HAP-1 (cell line): Measurements from ENCODE around the gene ARX.
A peak's percentile ranks its signal among the peaks of the same experiment; 100 is the strongest.

Source experiments
- DNase-seq, 2 experiments: peaks; one replicate each; pipeline ENCODE4 v3.0.0-alpha.2; 2016 to 2020; ENCODE audit warnings: low spot score in 2 of 2
- H3K27me3 ChIP-seq: fragments of 250-450 bp; sonication (Bioruptor Pico); 2 replicates; pipeline ENCODE4 v1.5.1; 2020; ENCODE audit warnings: low read depth, mild to moderate bottlenecking, moderate library complexity
- H3K36me3 ChIP-seq: fragments of 250-450 bp; sonication (Bioruptor Pico); replicated peaks from 2 replicates; pipeline ENCODE4 v1.5.1; 2020; ENCODE audit warnings: mild to moderate bottlenecking
- H3K4me1 ChIP-seq: fragments of 250-450 bp; sonication (Bioruptor Pico); 2 replicates; pipeline ENCODE4 v1.5.1; 2020; ENCODE audit warnings: mild to moderate bottlenecking
- H3K4me3 ChIP-seq: fragments of 250-450 bp; sonication (Bioruptor Pico); 2 replicates; pipeline ENCODE4 v1.5.1; 2020; ENCODE audit warnings: mild to moderate bottlenecking, moderate library complexity
- H3K9me3 ChIP-seq: fragments of 250-450 bp; sonication (Bioruptor Pico); 2 replicates; pipeline ENCODE4 v1.5.1; 2020; ENCODE audit warnings: mild to moderate bottlenecking, moderate library complexity
- in situ Hi-C: fragments of 300-500 bp; cut with MboI; formaldehyde crosslinking; loops from 3 replicates; pipeline ENCODE4 v1.14.3; 2020; ENCODE audit warnings: low sequenced_read_pairs, inconsistent platforms, mixed read lengths

The ARX gene

DNA sequence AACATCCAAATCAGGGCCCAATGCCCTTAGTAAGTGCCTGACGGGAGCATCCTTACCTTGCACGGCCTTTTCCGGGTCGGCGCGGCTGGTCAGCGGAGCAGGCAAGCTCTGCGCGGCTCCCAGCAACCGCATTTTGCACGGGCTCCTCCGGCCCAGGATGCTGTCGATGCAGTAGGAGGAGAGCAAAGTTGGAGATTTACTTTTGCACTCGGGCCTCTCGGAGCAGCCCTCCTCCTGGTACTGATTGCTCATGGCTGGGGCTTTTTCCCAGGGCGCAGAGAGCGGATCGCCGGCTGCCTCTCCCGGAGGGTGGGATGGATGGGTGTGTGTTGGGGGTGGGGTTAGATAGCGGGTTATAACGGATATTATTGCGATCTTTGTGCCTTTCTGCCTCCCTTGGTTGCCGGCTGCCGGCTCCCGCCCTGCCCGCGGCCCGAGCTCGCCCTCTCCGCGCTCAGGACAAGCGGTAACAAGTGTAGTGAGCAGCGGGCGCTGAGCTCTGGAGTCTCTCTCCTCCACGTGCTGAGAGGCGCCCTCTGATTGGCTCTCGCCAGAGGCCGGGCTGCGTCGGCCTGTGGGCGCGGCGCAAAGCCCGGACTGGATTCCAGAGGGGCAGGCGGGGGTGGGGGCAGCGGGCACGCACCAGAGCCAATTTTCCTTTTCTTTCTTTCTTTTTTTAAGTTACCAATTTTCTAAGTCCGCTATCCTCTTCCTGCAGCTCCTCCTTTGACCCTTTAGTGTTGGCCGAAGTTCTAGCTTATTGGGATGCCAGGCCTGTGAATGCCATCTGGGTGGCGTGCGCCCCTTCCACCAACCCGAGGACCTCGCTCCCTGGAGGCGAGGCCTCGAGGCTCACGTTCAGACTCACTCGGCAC is at the start of gene ARX:
Gene ARX (minus strand): TSS at position 480 of the 875 bp plus-strand sequence. CDS start 228 bp downstream, at position 252.
- Histone ChIP-seq H3K27me3 (peaks cover 10% of the 10 kb centered on the region), H3K9me3 (no peaks in the 10 kb centered on the region), H3K36me3 (no peaks in the 10 kb centered on the region), H3K4me3 (no peak within 1 kb of the TSS), H3K4me1 (peaks cover 44% of the 10 kb centered on the region)
- in situ Hi-C loops = no loop called here
- no peak for DNase-seq

DNA sequence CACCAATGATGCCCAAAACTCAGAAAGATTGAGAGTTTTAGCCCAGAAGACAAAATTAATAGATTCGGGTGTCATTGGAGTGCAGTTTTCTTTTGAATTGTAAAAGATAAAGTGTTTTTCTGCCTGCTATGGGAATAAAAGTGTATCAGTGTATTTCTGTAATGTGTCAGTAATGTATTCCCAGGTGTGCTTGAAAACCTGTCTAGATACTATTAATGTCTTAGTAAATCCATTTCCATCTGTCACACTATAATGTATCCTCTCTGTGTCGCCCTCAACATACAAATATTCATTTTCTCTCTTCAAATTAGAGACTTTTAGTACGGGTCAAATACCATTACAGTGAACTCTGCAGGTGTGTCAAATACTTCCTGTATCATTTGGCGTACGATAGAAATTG is 43.5 kb upstream of the ARX start:
- Histone ChIP-seq H3K27me3 (no peaks in the 10 kb centered on the region), H3K36me3 (no peaks in the 10 kb centered on the region), H3K9me3 (peaks cover 6% of the 10 kb centered on the region; the same call in 1 of the 2 replicates), H3K4me3 (no peak overlapping the region), H3K4me1 (peaks cover 3% of the 10 kb centered on the region; the same call in 1 of the 2 replicates)
- in situ Hi-C loops = no loop called here
- no peak for DNase-seq

DNA sequence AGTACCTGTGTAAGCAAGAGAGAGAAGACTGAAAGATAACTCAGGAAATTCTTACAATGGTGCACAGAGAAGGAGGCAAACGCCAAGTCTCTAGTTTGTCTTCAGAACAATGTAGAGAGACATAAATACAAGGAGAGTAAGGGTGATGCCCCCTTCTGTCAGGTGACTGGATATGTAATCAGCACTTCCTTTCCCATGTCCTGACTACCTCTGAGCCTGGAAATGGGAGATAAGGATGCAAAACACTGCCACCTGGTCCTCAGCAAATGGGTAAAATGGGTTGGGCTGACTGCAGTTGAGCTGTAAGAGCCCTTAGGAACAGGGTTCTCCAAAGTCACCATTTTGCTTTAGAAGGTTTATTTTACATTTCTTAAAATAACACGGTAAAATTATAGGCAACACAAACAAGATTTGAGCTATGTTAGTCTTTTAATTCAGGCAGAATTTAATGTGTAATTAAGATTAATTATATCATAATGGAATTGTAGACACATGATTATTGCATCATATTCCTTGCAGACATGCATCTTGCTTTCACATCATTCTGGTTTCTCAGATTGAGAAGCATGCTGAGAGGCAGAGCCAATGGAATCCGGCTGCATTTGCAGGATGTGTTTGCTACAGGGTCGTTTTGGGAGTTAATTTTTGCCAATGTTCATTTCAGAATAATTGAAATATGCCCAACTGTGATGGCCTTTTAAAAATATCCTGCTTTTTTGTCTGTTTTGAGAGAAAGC is 37.2 kb upstream of the ARX start:
- in situ Hi-C loops = no loop called here
- H3K9me3 ChIP-seq = peaks cover 6% of the 10 kb centered on the region; the same call in 1 of the 2 replicates
- no peak for DNase-seq
- peaks cover 32% of the 10 kb centered on the region for H3K4me1 ChIP-seq
- no peaks in the 10 kb centered on the region for H3K36me3 ChIP-seq
- no peak overlapping the region for H3K4me3 ChIP-seq
- H3K27me3 ChIP-seq = no peaks in the 10 kb centered on the region

DNA sequence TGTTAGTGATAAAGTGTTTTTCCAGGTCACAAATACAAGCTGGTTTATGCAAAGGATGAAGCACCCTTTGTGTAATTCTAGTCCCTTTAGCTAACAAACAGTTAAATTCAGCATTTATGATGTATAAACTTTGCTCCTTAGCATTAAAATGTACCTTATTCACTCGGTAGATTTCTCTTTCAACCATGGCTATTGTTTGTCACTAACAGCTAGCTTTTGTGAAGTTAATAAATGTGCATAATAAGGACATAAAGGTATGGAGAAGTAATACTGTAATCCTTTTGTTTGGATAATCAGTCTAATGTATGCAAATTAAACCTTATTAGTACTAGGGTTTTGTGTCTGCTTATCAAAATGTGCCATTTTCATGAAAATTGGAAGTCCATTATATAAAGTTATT is 34.2 kb upstream of the ARX start:
- Histone ChIP-seq H3K36me3 (no peaks in the 10 kb centered on the region), H3K27me3 (no peaks in the 10 kb centered on the region), H3K4me3 (no peak overlapping the region), H3K4me1 (peaks cover 42% of the 10 kb centered on the region), H3K9me3 (no peaks in the 10 kb centered on the region; the same call in 1 of the 2 replicates)
- in situ Hi-C loops = no loop called here
- peak in 1 of 2 experiments; percentile 99 for DNase-seq

DNA sequence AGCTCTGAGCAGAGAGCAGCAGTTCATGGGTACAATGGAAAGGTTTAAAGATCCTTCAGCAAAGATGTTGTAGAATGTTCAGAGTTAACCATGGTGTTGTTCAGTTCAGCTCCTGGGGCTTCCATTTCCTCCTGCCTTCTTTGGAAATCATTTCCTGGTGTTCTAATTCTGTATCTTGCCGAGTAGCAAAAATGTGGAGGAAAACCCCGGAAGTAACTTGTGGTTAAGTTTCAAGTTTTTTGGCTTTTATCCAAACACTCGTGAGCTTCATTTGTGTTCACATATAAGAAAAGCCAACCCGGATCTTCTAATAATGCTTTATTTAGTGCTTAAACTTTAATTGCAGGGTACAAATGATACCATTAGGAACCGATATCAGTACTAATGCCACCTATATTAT is 33.6 kb upstream of the ARX start:
- H3K9me3 ChIP-seq = no peaks in the 10 kb centered on the region; the same call in 1 of the 2 replicates
- peaks cover 42% of the 10 kb centered on the region for H3K4me1 ChIP-seq
- H3K27me3 ChIP-seq = no peaks in the 10 kb centered on the region
- DNase-seq = peak in 1 of 2 experiments; percentile 48
- H3K36me3 ChIP-seq = no peaks in the 10 kb centered on the region
- H3K4me3 ChIP-seq = no peak overlapping the region
- in situ Hi-C loops = no loop called here

DNA sequence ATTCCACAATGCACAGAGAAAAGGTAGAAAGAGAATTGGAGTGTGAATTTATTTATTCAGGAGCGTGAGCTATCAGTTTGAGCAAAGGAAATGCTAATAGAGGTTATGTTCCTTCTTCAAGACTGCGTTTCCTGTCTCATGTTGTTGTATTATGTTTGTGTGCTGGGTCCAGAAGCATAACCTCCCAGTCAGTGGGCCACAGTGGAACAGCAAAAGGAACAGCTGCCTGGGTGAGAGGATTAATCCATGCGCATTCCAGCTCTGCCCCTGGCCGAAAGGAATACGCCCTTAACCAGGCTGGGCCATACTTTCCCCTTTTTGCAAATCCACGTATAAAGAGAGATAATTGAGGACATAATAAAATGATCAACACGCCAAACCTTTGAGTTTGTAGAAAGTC is 32.4 kb upstream of the ARX start:
- no peak overlapping the region for H3K4me3 ChIP-seq

DNA sequence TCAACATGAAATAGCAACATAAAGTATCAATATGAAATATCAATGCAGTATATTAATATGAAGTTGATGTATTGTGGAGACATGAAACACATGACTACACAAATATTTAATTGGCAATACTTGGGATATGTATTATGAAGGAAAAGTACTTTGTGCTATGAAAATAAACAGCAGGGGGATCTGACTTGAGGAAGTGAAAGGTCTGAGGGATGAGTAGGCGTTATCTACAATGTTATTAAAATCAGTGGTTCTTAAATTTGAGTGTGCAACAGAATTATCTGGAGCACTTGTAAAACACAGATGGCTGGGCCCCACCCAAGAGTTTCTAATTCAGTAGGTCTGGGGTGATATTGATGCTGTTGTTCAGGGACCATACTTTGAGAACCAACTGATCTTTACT is 27.4 kb upstream of the ARX start:
- DNase-seq = no peak
- in situ Hi-C loops = no loop called here
- Histone ChIP-seq H3K9me3 (peaks cover 2% of the 10 kb centered on the region; the same call in 1 of the 2 replicates), H3K4me3 (no peak overlapping the region), H3K36me3 (no peaks in the 10 kb centered on the region), H3K4me1 (peaks cover 12% of the 10 kb centered on the region), H3K27me3 (no peaks in the 10 kb centered on the region)

More for the DNA sequence above, 32.4 kb upstream of the ARX start:
- H3K27me3 ChIP-seq = no peaks in the 10 kb centered on the region
- H3K36me3 ChIP-seq = no peaks in the 10 kb centered on the region
- in situ Hi-C loops = no loop called here
- DNase-seq = peak; percentile 72 to 73
- no peaks in the 10 kb centered on the region; the same call in 1 of the 2 replicates for H3K9me3 ChIP-seq
- H3K4me1 ChIP-seq = peaks cover 40% of the 10 kb centered on the region

DNA sequence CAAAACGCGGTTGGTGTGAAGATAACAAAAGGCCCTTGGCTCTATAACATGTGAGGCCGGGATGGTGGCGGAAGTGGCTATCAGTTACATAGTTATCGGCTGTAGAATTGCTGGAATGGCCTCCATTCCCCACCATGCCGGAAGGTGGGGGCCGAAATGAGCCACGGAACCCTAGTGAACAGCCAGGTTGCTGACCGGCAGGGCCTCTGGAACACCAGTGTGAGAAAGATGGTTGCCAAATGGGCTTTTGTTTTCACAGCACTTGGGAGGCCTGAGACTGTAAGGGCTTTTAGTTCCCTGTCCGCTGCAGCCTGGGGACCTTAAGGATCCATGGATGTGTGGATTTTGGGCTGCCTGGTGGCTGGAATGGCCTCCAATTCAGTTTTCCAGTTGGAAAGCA is 23.3 kb upstream of the ARX start:
- no peaks in the 10 kb centered on the region for H3K36me3 ChIP-seq
- in situ Hi-C loops = loop anchor here (5.0 kb wide), 1 partner anchor 103 kb away; no protein-coding TSS in a partner anchor
- DNase-seq = no peak
- H3K4me1 ChIP-seq = no peaks in the 10 kb centered on the region
- no peak overlapping the region for H3K4me3 ChIP-seq
- H3K9me3 ChIP-seq = peaks cover 2% of the 10 kb centered on the region; the same call in 1 of the 2 replicates
- no peaks in the 10 kb centered on the region for H3K27me3 ChIP-seq

DNA sequence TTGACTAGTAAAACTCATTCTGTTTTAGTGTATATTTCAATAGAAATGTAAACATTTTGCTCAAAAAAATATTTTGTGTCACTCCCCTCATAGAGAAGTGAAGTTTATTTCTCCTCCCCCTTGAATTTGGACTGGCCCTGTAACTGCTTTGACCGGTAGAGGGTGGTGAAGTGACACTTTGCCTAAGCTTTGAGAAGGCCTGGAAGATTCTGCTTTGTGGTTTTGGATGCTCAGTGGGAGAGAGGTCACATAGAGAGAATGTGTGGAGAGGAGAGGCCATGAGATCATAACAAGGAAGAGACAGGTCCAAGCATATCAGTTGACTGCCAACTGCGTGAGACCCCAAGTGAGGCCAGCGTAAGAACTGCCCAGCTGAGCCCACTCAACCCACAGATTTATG is 19.1 kb upstream of the ARX start:
- DNase-seq = peak; percentile 65 to 75
- in situ Hi-C loops = loop anchor here (5.0 kb wide), 1 partner anchor 107 kb away; no protein-coding TSS in a partner anchor

DNA sequence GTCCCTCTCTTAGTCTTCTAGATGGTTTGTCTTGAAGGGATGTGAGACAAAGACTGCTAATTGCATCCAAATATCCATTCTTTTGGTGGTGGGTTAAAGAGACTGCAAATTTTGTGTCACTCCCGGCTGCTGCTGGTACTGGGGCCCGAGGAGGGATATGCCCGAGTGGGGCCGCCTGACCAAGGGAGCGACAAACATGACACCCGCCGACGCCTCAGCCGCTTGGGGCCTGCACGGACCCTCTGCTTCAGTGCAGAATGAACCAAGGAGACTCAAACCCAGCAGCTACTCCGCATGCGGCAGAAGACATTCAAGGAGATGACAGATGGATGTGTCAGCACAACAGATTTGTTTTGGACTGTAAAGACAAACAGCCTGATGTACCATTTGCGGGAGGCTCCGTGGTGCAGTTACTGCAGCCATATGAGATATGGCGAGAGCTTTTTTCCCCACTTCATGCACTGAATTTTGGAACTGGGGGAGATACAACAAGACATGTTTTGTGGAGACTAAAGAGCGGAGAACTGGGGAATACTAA is 13.6 kb upstream of the ARX start:
- no peak overlapping the region for H3K4me3 ChIP-seq
- DNase-seq = peak in 1 of 2 experiments; percentile 62
- H3K27me3 ChIP-seq = no peaks in the 10 kb centered on the region
- H3K4me1 ChIP-seq = peaks cover 18% of the 10 kb centered on the region
- no peaks in the 10 kb centered on the region for H3K36me3 ChIP-seq
- in situ Hi-C loops = no loop called here
- no peaks in the 10 kb centered on the region for H3K9me3 ChIP-seq

More for the DNA sequence above, 19.1 kb upstream of the ARX start:
- Histone ChIP-seq H3K4me3 (no peak overlapping the region), H3K36me3 (no peaks in the 10 kb centered on the region), H3K9me3 (no peaks in the 10 kb centered on the region), H3K4me1 (no peaks in the 10 kb centered on the region; the same call in 1 of the 2 replicates), H3K27me3 (no peaks in the 10 kb centered on the region)

DNA sequence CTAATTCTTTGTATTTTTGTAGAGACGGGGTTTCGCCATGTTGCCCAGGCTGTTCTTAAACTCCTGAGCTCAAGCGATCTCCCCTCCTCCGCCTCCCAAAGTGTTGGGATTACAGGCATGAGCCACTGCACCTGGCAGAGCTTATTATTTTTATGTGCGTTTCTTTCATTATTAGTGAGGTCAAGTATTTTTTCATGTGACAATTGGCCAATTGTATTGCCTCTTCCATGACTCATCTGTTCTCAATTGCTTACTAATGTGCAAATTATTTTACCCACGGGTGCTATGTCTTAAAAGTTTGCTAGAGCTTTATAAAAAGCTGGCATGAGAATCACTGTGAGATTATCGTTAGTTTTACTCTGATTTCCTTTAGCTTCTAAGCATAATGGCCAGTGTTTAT is 13.0 kb upstream of the ARX start:
- Histone ChIP-seq H3K4me3 (no peak overlapping the region), H3K9me3 (no peaks in the 10 kb centered on the region), H3K27me3 (no peaks in the 10 kb centered on the region), H3K36me3 (no peaks in the 10 kb centered on the region), H3K4me1 (peaks cover 18% of the 10 kb centered on the region)
- DNase-seq = peak; percentile 82 to 93
- in situ Hi-C loops = no loop called here

DNA sequence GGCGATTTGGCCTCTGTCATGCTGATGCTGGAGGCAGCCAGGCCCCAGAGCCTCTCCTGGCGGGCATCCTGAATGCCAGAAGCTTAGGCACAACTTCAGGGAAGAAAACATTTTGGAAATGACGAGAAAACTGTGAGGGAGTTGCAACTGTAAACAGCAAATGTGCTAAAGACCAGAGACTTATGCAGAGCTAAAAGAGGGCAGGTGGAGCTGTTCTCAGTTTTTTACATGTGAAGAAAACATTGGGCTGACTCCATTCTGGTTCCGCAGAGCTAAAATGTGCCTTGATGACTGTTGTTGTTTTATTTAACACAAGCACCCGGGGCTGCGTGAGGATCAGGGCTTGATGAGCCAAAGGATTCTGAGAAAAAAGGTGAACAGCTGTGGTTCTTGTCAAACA is 10.8 kb upstream of the ARX start:
- in situ Hi-C loops = no loop called here
- no peak for DNase-seq
- Histone ChIP-seq H3K9me3 (no peaks in the 10 kb centered on the region), H3K27me3 (no peaks in the 10 kb centered on the region; the same call in 1 of the 2 replicates), H3K4me1 (peaks cover 22% of the 10 kb centered on the region), H3K36me3 (no peaks in the 10 kb centered on the region), H3K4me3 (no peak overlapping the region)

DNA sequence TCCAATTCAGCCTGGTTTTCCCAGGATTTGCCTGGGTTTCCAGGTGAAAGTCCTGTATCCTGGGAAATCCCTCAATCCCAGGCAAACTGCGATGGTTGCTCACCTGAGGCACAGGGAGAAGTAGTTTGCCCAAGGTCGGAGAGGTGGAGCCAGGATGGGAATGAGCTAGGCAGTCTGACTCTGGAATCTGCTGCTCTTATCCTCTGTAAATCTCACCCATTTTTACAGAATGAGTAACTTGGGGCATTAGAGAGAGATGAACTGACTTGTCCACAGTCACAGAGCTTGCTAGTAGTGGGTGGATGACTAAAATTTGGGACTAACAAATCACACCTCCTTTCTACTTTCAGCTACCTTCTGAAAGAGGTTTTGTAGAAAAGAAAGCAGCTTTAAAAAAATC is 9.8 kb upstream of the ARX start:
- peaks cover 5% of the 10 kb centered on the region; the same call in 1 of the 2 replicates for H3K27me3 ChIP-seq
- H3K9me3 ChIP-seq = no peaks in the 10 kb centered on the region
- in situ Hi-C loops = no loop called here
- DNase-seq = no peak
- peaks cover 26% of the 10 kb centered on the region for H3K4me1 ChIP-seq
- no peak overlapping the region for H3K4me3 ChIP-seq
- H3K36me3 ChIP-seq = no peaks in the 10 kb centered on the region
